GM12864 (cell line): Measurements from ENCODE around the gene ATIC.
A peak's percentile ranks its signal among the peaks of the same experiment; 100 is the strongest.

ENCODE experiments used
- DNase-seq: peaks from one replicate; pipeline ENCODE4 v3.0.0-alpha.2; 2011; ENCODE audit warnings: low read depth
- H3K4me3 ChIP-seq: 2 replicates; pipeline ENCODE4 v1.5.1; 2011; ENCODE audit warnings: mild to moderate bottlenecking, low read depth, low read length, control low read depth
- TF ChIP-seq, protein P1 (sequence below): IDR thresholded peaks from 2 replicates; pipeline ENCODE4 v1.5.1; 2011; ENCODE audit warnings: low read depth, mild to moderate bottlenecking, moderate library complexity, low read length, control low read depth, inconsistent platforms; ENCODE audit errors: missing control alignments

ATIC gene

DNA sequence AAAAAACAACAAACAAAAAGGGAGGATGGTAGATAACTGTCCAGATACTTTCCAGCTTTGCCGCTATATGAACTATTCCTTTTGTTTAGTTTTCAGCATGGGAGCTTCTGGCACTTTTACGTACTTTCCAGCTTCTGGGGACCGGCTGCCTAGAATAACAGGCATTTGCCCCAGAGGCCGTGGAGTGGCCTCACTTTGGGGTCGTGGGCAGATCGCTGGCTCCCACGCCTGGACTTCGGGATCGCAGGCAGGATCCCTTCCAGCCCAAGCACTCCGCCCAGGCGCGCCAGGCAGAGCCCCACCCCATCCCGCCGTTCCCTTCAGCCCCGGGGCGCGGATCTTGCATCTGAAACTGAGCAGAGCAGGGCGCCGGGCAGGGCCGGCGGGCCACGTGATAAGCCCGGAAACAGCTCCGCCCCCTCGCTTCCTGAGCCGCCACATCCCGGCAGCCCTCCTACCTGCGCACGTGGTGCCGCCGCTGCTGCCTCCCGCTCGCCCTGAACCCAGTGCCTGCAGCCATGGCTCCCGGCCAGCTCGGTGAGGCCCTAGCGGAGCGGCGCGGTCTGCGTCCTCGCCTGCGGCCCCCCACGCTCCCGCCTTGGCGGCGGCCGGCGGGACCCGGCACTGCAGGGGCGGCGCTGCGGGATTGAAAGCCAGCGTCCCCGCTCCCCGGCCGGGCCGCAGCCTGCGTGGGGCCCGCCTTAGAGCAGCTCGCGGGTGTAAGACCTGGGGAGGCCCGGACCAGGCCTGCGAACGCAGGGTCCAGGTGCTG, at the start of gene ATIC:
Gene ATIC, plus strand, starts transcription at position 435 of the 772 bp plus-strand sequence. Its CDS starts 84 bp downstream, at position 519.
- peak; percentile 83 for DNase-seq
- TF ChIP-seq, protein P1, sequence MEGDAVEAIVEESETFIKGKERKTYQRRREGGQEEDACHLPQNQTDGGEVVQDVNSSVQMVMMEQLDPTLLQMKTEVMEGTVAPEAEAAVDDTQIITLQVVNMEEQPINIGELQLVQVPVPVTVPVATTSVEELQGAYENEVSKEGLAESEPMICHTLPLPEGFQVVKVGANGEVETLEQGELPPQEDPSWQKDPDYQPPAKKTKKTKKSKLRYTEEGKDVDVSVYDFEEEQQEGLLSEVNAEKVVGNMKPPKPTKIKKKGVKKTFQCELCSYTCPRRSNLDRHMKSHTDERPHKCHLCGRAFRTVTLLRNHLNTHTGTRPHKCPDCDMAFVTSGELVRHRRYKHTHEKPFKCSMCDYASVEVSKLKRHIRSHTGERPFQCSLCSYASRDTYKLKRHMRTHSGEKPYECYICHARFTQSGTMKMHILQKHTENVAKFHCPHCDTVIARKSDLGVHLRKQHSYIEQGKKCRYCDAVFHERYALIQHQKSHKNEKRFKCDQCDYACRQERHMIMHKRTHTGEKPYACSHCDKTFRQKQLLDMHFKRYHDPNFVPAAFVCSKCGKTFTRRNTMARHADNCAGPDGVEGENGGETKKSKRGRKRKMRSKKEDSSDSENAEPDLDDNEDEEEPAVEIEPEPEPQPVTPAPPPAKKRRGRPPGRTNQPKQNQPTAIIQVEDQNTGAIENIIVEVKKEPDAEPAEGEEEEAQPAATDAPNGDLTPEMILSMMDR = no peak
- peak within 1 kb of the TSS; percentile 96 for H3K4me3 ChIP-seq

DNA sequence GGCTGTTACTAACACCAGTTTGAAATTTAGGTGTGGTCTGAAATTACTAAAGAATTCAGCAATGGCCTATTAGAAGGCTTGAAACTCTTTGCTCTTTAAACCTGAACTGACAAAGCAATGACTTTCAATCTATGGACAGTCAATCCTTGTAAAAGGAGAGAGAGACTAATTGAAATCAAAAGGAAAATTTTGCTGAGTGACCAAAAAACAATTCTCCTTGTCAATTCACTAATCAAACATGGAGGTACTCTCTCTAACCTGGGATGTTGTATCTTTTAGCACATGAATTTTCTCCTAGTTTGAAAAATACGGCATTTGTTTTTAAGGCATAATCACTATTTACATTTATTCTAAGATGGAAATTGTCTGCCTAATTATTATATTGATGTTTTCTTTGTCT, 49.6 kb upstream of the ATIC start:
- TF ChIP-seq, protein P1 = no peak
- DNase-seq = no peak
- no peak overlapping the region for H3K4me3 ChIP-seq

GRCh38 chr2:215262741-215263362, 49.0 kb upstream of the ATIC start:
- TF ChIP-seq, protein P1 = no peak
- DNase-seq = no peak
- H3K4me3 ChIP-seq = no peak overlapping the region

GRCh38 chr2:215264374-215264773, 47.5 kb upstream of the ATIC start:
- DNase-seq = no peak
- H3K4me3 ChIP-seq = no peak overlapping the region
- TF ChIP-seq, protein P1 = no peak

GRCh38 chr2:215269397-215270117, 42.3 kb upstream of the ATIC start:
- TF ChIP-seq, protein P1 = peak; percentile 61
- H3K4me3 ChIP-seq = no peak overlapping the region
- peak; percentile 49 for DNase-seq

DNA sequence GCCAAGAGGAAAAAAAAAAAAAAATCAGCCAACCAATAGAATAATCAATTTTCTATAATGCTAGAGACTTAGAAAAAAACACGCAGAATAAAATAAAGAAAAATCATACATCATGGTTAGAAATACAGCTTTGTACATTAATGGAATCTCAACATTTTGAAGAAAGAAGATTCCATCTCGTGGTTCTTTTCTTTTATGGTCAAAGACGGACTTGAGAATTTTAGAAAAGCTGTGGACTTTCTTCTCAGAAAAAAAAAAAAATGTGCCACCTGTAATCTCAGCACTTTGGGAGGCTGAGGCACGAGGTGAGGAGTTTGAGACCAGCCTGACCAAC, 41.8 kb upstream of the ATIC start:
- TF ChIP-seq, protein P1 = no peak
- H3K4me3 ChIP-seq = no peak overlapping the region
- DNase-seq = no peak
